HG03521 (cell line): Measurements from ENCODE around the gene MPHOSPH9.

ENCODE experiments used
- ATAC-seq: cut with Tn5 transposase; IDR thresholded peaks from one replicate; pipeline ENCODE4 v1.9.1; 2021; ENCODE audit warnings: mild to moderate bottlenecking, moderate library complexity; ENCODE audit not compliant: unreplicated experiment

The MPHOSPH9 gene

GRCh38 chr12:123232807-123233504 lies at the start of gene MPHOSPH9, which contains the start of gene MTRFR:
Gene MPHOSPH9, minus strand, starts transcription at chr12:123233141. Its CDS starts 2,777 bp downstream, at chr12:123230364.
Gene MTRFR, plus strand, starts transcription at chr12:123233436. Its CDS starts 20,239 bp downstream, at chr12:123253675.
- peak; percentile 86 for ATAC-seq

GRCh38 chr12:123282111-123282510 lies 49.2 kb upstream of the MPHOSPH9 start:
- ATAC-seq = no peak

- ATAC-seq = no peak
Observed at GRCh38 chr12:123280971-123281370, 48.0 kb upstream of the MPHOSPH9 start.

GRCh38 chr12:123278101-123278627 lies 45.2 kb upstream of the MPHOSPH9 start:
- peak; percentile 63 for ATAC-seq

GRCh38 chr12:123273166-123273565 lies 40.2 kb upstream of the MPHOSPH9 start:
- ATAC-seq = no peak

- peak; percentile 55 for ATAC-seq
Observed at GRCh38 chr12:123271001-123271668, 38.2 kb upstream of the MPHOSPH9 start.

- peak; percentile 11 for ATAC-seq
Observed at GRCh38 chr12:123270214-123271000, 37.5 kb upstream of the MPHOSPH9 start.

GRCh38 chr12:123269896-123270213 lies 36.9 kb upstream of the MPHOSPH9 start:
- ATAC-seq = no peak

- no peak for ATAC-seq
Observed at GRCh38 chr12:123269395-123269892, 36.5 kb upstream of the MPHOSPH9 start.

- ATAC-seq = no peak
Observed at GRCh38 chr12:123268850-123269249, 35.9 kb upstream of the MPHOSPH9 start.

GRCh38 chr12:123267991-123268843 lies 35.3 kb upstream of the MPHOSPH9 start:
- ATAC-seq = no peak

GRCh38 chr12:123267335-123267920 lies 34.5 kb upstream of the MPHOSPH9 start:
- no peak for ATAC-seq

- ATAC-seq = no peak
Observed at GRCh38 chr12:123266679-123267277, 33.8 kb upstream of the MPHOSPH9 start.

- ATAC-seq = no peak
Observed at GRCh38 chr12:123265851-123266678, 33.1 kb upstream of the MPHOSPH9 start.

- ATAC-seq = no peak
Observed at GRCh38 chr12:123264642-123265041, 31.7 kb upstream of the MPHOSPH9 start.

GRCh38 chr12:123263196-123263817 lies 30.4 kb upstream of the MPHOSPH9 start:
- no peak for ATAC-seq

GRCh38 chr12:123261196-123261595 lies 28.3 kb upstream of the MPHOSPH9 start:
- no peak for ATAC-seq

- no peak for ATAC-seq
Observed at GRCh38 chr12:123260081-123260480, 27.1 kb upstream of the MPHOSPH9 start.
